HepG2 (cell line): ENCODE measurements around the gene DEUP1. TPM values are rescaled to one million over a fixed set of nuclear protein-coding genes. Genes with fewer than 3 reads are reported as not detected.

Experiments used
- ARNT2 ChIP-seq: sonication (generic); formaldehyde crosslinking; IDR thresholded peaks from 2 replicates; pipeline ENCODE4 v1.8.0; 2022; ENCODE audit warnings: mild to moderate bottlenecking, low read depth, missing genetic modification reagents, moderate library complexity
- ATF7 ChIP-seq, 2 experiments: fragments of 450-650 bp in 1 of 2; sonication (generic) in 1 of 2; formaldehyde crosslinking in 1 of 2; IDR thresholded peaks; 2 replicates each; pipeline versions ENCODE4 v1.4.0 to v1.6.1; 2016 to 2020; ENCODE audit warnings: antibody characterized with exemption in 1 of 2, mild to moderate bottlenecking in 1 of 2, missing genetic modification reagents in 1 of 2
- ATRX ChIP-seq: sonication (generic); formaldehyde crosslinking; IDR thresholded peaks from 2 replicates; pipeline ENCODE4 v1.4.0; 2020; ENCODE audit warnings: missing genetic modification reagents, borderline replicate concordance
- BHLHE40 ChIP-seq: IDR thresholded peaks from 2 replicates; pipeline ENCODE4 v1.6.1; 2011; ENCODE audit warnings: low read length, improper control_type of control experiment
- CHD2 ChIP-seq: IDR thresholded peaks from 2 replicates; pipeline ENCODE4 v1.6.1; 2011; ENCODE audit warnings: low read depth, low read length, improper control_type of control experiment
- ERF ChIP-seq: IDR thresholded peaks from 2 replicates; pipeline ENCODE4 v1.6.1; 2018; ENCODE audit warnings: missing biosample characterization, missing genetic modification reagents
- HOXD1 ChIP-seq: sonication (generic); formaldehyde crosslinking; IDR thresholded peaks from 2 replicates; pipeline ENCODE4 v1.5.0; 2020; ENCODE audit warnings: missing genetic modification reagents
- KDM6A ChIP-seq: IDR thresholded peaks from 2 replicates; pipeline ENCODE4 v1.6.1; 2016; ENCODE audit warnings: low read depth
- KMT2A ChIP-seq: sonication (generic); formaldehyde crosslinking; IDR thresholded peaks from 2 replicates; pipeline ENCODE4 v1.4.0; 2020; ENCODE audit warnings: missing genetic modification reagents
- MAX ChIP-seq: IDR thresholded peaks from 2 replicates; pipeline ENCODE4 v1.6.1; 2012; ENCODE audit warnings: inconsistent platforms
- MED13 ChIP-seq: sonication (generic); formaldehyde crosslinking; IDR thresholded peaks from 2 replicates; pipeline ENCODE4 v1.5.0; 2020; ENCODE audit warnings: missing genetic modification reagents
- MIER3 ChIP-seq: IDR thresholded peaks from 2 replicates; pipeline ENCODE4 v1.6.1; 2016; ENCODE audit warnings: missing compliant biosample characterization, borderline replicate concordance
- MYC ChIP-seq: sonication (generic); formaldehyde crosslinking; IDR thresholded peaks from 2 replicates; pipeline ENCODE4 v1.9.0; 2021; ENCODE audit warnings: missing genetic modification reagents, borderline replicate concordance
- MYPOP ChIP-seq: sonication (generic); formaldehyde crosslinking; IDR thresholded peaks from 2 replicates; pipeline ENCODE4 v1.8.1; 2023; ENCODE audit warnings: mild to moderate bottlenecking, moderate library complexity, missing genetic modification reagents
- NFYC ChIP-seq: IDR thresholded peaks from 2 replicates; pipeline ENCODE4 v1.6.1; 2016; ENCODE audit warnings: missing genetic modification reagents, missing compliant biosample characterization
- NPAS2 ChIP-seq: sonication (generic); formaldehyde crosslinking; IDR thresholded peaks from 2 replicates; pipeline ENCODE4 v1.8.0; 2022; ENCODE audit warnings: mild to moderate bottlenecking, missing genetic modification reagents, borderline replicate concordance
- RBM39 ChIP-seq: fragments of 200-400 bp; formaldehyde crosslinking; IDR thresholded peaks from one replicate; pipeline ENCODE4 v1.6.1; 2018; ENCODE audit warnings: antibody characterized with exemption, mild to moderate bottlenecking, low read depth, low read length; ENCODE audit not compliant: poor library complexity, severe bottlenecking
- SRSF1 ChIP-seq: fragments of 200-400 bp; formaldehyde crosslinking; optimal IDR thresholded peaks from 2 replicates; pipeline ENCODE3; 2017; ENCODE audit warnings: mild to moderate bottlenecking, low read depth, low read length, moderate library complexity
- THAP11 ChIP-seq: IDR thresholded peaks from 2 replicates; pipeline ENCODE4 v1.6.1; 2016; ENCODE audit warnings: missing biosample characterization, missing genetic modification reagents
- TOPORS ChIP-seq: sonication (generic); formaldehyde crosslinking; IDR thresholded peaks from 2 replicates; pipeline ENCODE4 v1.8.0; 2023; ENCODE audit warnings: mild to moderate bottlenecking, missing genetic modification reagents
- ZBTB42 ChIP-seq: sonication (generic); formaldehyde crosslinking; IDR thresholded peaks from 2 replicates; pipeline ENCODE4 v1.5.0; 2020; ENCODE audit warnings: mild to moderate bottlenecking, missing genetic modification reagents
- ZBTB44 ChIP-seq: sonication (generic); formaldehyde crosslinking; IDR thresholded peaks from 2 replicates; pipeline ENCODE4 v1.4.0; 2020; ENCODE audit warnings: missing genetic modification reagents
- ZNF503 ChIP-seq: sonication (generic); formaldehyde crosslinking; IDR thresholded peaks from 2 replicates; pipeline ENCODE4 v1.4.0; 2020; ENCODE audit warnings: missing genetic modification reagents
- ZSCAN21 ChIP-seq: sonication (generic); formaldehyde crosslinking; IDR thresholded peaks from 2 replicates; pipeline ENCODE4 v1.8.0; 2022; ENCODE audit warnings: mild to moderate bottlenecking, missing genetic modification reagents, moderate library complexity, borderline replicate concordance
- polyA plus RNA-seq, 8 experiments: library from polyadenylated mRNA; depleted of rRNA in 3 of 8; stranded (reverse) in 7 of 8; unstranded in 1 of 8; fragments of >200 nt; fragmentation: Illumina TruSeq in 4 of 8; extraction: Trizol in 4 of 8; gene quantifications; 2 replicates each; pipeline versions ENCODE4 v1.2.1 to v1.2.3, GENCODE V29; 2011 to 2016; ENCODE audit warnings: low read depth in 4 of 8, missing spikeins in 1 of 8, mixed read lengths in 1 of 8; ENCODE audit not compliant: insufficient read depth in 1 of 8
- total RNA-seq, 5 experiments: library from RNA; depleted of rRNA; stranded (reverse); fragments of >200 nt; fragmentation: Illumina TruSeq; extraction: Trizol; gene quantifications; 2 replicates each; pipeline ENCODE4 v1.2.3, GENCODE V29; 2016; ENCODE audit warnings: low read depth in 1 of 5

The DEUP1 gene
- total and polyA plus RNA-seq, 2 of the 13 experiments (the other 11 are each of a cell fraction or from before 2014, with no cell fraction given) = not detected

GRCh38 chr11:93487032-93487483 is 156.5 kb downstream of the DEUP1 start (continued):
- no peak; the same call in 1 of the 2 replicates for TF ChIP-seq ZBTB44 (CRISPR knock-in tag)
- TF ChIP-seq ARNT2 (CRISPR knock-in tag) = no peak; the same call in 1 of the 2 replicates
- TF ChIP-seq ZSCAN21 (CRISPR knock-in tag) = 0 out of 2 replicates have a peak, but pooled peaks have one; percentile 72
- peak; percentile 80 for TF ChIP-seq MYPOP
- peak; percentile 66; the same call in 1 of the 2 replicates for TF ChIP-seq KMT2A
- peak; percentile 58; the same call in 1 of the 2 replicates for TF ChIP-seq NFYC (CRISPR knock-in tag)
- TF ChIP-seq ATF7 (IDR thresholded peaks at IDR 0.05) = no peak
- no peak for TF ChIP-seq ATF7 (CRISPR knock-in tag; IDR thresholded peaks at IDR 0.05)
- TF ChIP-seq NPAS2 (CRISPR knock-in tag) = no peak
- peak; percentile 66; the same call in 1 of the 2 replicates for TF ChIP-seq CHD2
- no peak for TF ChIP-seq RBM39
- TF ChIP-seq THAP11 (CRISPR knock-in tag) = peak; percentile 70
- TF ChIP-seq KDM6A (CRISPR knock-in tag) = peak; percentile 80
- peak; percentile 67; the same call in 1 of the 2 replicates for TF ChIP-seq TOPORS
- peak; percentile 64; the same call in 1 of the 2 replicates for TF ChIP-seq MED13 (CRISPR knock-in tag)
- TF ChIP-seq ZBTB42 = no peak
- peak; percentile 92 for TF ChIP-seq ERF (CRISPR knock-in tag)
- peak; percentile 74 for TF ChIP-seq MAX
- no peak for TF ChIP-seq ATRX
- peak; percentile 92; the same call in 1 of the 2 replicates for TF ChIP-seq MIER3 (CRISPR knock-in tag)
- TF ChIP-seq HOXD1 (CRISPR knock-in tag) = peak; percentile 76; the same call in 1 of the 2 replicates
- TF ChIP-seq ZNF503 = peak; percentile 91
- peak; percentile 72 for TF ChIP-seq BHLHE40
- TF ChIP-seq SRSF1 = no peak
- TF ChIP-seq MYC (CRISPR knock-in tag) = peak; percentile 37; the same call in 1 of the 2 replicates
